ENCODE data around the gene CMTM1. TPM values are rescaled to one million over a fixed set of nuclear protein-coding genes. Genes with fewer than 3 reads are reported as not detected.

Gene CMTM1
- total and polyA plus RNA-seq, 2 donors (not counting 3 experiments of a cell fraction or from before 2014, with no cell fraction given) = 3.0 to 12.3 TPM

DNA sequence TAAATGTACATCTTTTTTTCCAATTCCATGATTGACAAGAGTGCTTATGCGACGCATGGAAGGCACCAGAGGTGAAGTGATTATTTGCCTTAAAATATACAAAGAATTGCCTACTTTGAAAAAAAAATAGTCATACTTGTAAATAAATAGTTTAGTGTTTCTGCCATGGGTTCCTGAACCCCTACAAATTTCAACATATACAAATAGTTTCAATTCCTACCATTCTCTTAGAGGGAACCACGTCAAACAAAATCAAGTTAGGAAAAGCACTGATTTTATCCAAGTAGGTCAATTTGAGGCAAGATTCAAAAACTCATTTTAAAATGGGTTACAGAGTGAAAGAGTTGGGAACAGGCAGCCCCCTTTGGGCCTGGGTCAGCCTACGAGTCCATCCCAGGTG is 49.9 kb downstream of the CMTM1 start:
- dilution Hi-C loops (cut with MboI; ENCODE audit: extremely low pct_ligation_motif_present, low sequenced_read_pairs) = no loop called here
- H4K20me1 ChIP-seq (replicated peaks; ENCODE audit: control insufficient read depth, extremely low read depth, insufficient read depth, low read length) = no peaks in the 10 kb centered on the region
- peaks cover 11 to 18% of the 10 kb centered on the region in 2 experiments for H3K36me3 ChIP-seq (ENCODE audit: control insufficient read depth in 2 of 2, extremely low read depth in 1 of 2, insufficient read depth in 2 of 2, low read length in 2 of 2)
- ChIA-PET CTCF (interaction anchor here (3.0 kb wide), 1 partner anchor 8 kb away, joined by 52 read pairs; no protein-coding TSS in a partner anchor), POLR2A (no interaction called here)
- TF ChIP-seq JUN (IDR thresholded peaks at IDR 0.05; ENCODE audit: borderline replicate concordance, insufficient read depth, insufficient read length, low read depth) (no peak), POLR2AphosphoS5 (IDR thresholded peaks at IDR 0.05; ENCODE audit: insufficient read depth, low read depth, low read length) (no peak), FOS (IDR thresholded peaks at IDR 0.05; ENCODE audit: borderline replicate concordance, insufficient read depth, low read length) (no peak), POLR2A (IDR thresholded peaks at IDR 0.05; ENCODE audit: low read depth, low read length) (no peak), EZH2 (IDR thresholded peaks at IDR 0.05; ENCODE audit: borderline replicate concordance, low read depth, low read length, severe bottlenecking) (no peak), MYC (IDR thresholded peaks at IDR 0.05; ENCODE audit: low read depth, low read length) (no peak), GATA2 (IDR thresholded peaks at IDR 0.05; ENCODE audit: insufficient read depth, insufficient read length, low read depth, low read length) (no peak)
- TF ChIP-seq, protein P1, sequence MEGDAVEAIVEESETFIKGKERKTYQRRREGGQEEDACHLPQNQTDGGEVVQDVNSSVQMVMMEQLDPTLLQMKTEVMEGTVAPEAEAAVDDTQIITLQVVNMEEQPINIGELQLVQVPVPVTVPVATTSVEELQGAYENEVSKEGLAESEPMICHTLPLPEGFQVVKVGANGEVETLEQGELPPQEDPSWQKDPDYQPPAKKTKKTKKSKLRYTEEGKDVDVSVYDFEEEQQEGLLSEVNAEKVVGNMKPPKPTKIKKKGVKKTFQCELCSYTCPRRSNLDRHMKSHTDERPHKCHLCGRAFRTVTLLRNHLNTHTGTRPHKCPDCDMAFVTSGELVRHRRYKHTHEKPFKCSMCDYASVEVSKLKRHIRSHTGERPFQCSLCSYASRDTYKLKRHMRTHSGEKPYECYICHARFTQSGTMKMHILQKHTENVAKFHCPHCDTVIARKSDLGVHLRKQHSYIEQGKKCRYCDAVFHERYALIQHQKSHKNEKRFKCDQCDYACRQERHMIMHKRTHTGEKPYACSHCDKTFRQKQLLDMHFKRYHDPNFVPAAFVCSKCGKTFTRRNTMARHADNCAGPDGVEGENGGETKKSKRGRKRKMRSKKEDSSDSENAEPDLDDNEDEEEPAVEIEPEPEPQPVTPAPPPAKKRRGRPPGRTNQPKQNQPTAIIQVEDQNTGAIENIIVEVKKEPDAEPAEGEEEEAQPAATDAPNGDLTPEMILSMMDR (IDR thresholded peaks at IDR 0.05; ENCODE audit: extremely low read depth in 1 of 2, insufficient read depth in 1 of 2, low read depth in 1 of 2, low read length in 2 of 2) = no peak
- TF ChIP-seq, protein P2, sequence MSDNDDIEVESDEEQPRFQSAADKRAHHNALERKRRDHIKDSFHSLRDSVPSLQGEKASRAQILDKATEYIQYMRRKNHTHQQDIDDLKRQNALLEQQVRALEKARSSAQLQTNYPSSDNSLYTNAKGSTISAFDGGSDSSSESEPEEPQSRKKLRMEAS (IDR thresholded peaks at IDR 0.05; ENCODE audit: insufficient read depth, insufficient read length) = no peak
- no peaks in the 10 kb centered on the region for H3K9me3 ChIP-seq (replicated peaks; ENCODE audit: control insufficient read depth, insufficient read depth, low read length)
- H3K9me1 ChIP-seq (replicated peaks; ENCODE audit: control insufficient read depth, extremely low read depth, insufficient read depth, low read length) = no peaks in the 10 kb centered on the region
- no peak overlapping the region for H3K4me3 ChIP-seq (replicated peaks in 1 of 3; ENCODE audit: insufficient read depth in 1 of 3, low read depth in 1 of 3, low read length in 3 of 3)
- no TSS peak for BruUV-seq (replicated peaks)
- no peaks in the 10 kb centered on the region for H3K79me2 ChIP-seq (ENCODE audit: control insufficient read depth, insufficient read depth, low read length)
- no peak for DNase-seq (ENCODE audit: low read depth, low spot score)
- no peak for FAIRE-seq
- intact Hi-C loops (cut with micrococcal nuclease) = no loop called here
- no peak overlapping the region for H3K27ac ChIP-seq (ENCODE audit: insufficient read depth, low read depth, low read length)
- no peak overlapping the region for H3K4me2 ChIP-seq (ENCODE audit: insufficient read depth, low read length)
- no peak overlapping the region for H2AFZ ChIP-seq (ENCODE audit: low read depth, low read length)
- H3K9ac ChIP-seq (replicated peaks; ENCODE audit: extremely low read depth, insufficient read depth, low read length) = no peak overlapping the region
- peaks cover 18% of the 10 kb centered on the region for H3K4me1 ChIP-seq (ENCODE audit: control insufficient read depth, extremely low read depth, insufficient read depth, low read length)
- H3K27me3 ChIP-seq (ENCODE audit: control insufficient read depth in 2 of 2, insufficient read depth in 2 of 2, low read length in 2 of 2) = no peaks in the 10 kb centered on the region

Measured in endothelial cell of umbilical vein (primary cell).